HCT116 (cell line): ENCODE data around the gene NEXMIF.

Experiments
- ATF3 ChIP-seq: IDR thresholded peaks from 2 replicates; pipeline ENCODE4 v1.6.1; 2012
- CEBPB ChIP-seq: IDR thresholded peaks from 2 replicates; pipeline ENCODE4 v1.6.1; 2012; ENCODE audit warnings: low read depth
- CTCF ChIP-seq, 3 experiments: fragments of 200-600 bp in 1 of 3; sonication (generic) in 1 of 3; IDR thresholded peaks in 2 of 3; conservative IDR thresholded peaks in 1 of 3; 2 replicates each; pipeline ENCODE4 v1.5.1; 2012 to 2017; ENCODE audit warnings: low read depth in 2 of 3, low read length in 2 of 3, antibody characterized with exemption in 1 of 3, borderline replicate concordance in 1 of 3, control low read depth in 1 of 3, mild to moderate bottlenecking in 1 of 3, mixed read lengths in 1 of 3, mixed run types in 1 of 3, moderate library complexity in 1 of 3; ENCODE audit not compliant: insufficient read depth in 1 of 3
- EGR1 ChIP-seq: IDR thresholded peaks from 2 replicates; pipeline ENCODE4 v1.6.1; 2012; ENCODE audit warnings: low read depth
- MAX ChIP-seq: IDR thresholded peaks from 2 replicates; pipeline ENCODE4 v1.6.1; 2012
- POLR2AphosphoS5 ChIP-seq: IDR thresholded peaks from 2 replicates; pipeline ENCODE4 v1.6.1; 2011; ENCODE audit warnings: mild to moderate bottlenecking, low read depth, low read length, moderate library complexity
- RAD21 ChIP-seq: IDR thresholded peaks from 2 replicates; pipeline ENCODE4 v1.6.1; 2012; ENCODE audit warnings: low read depth, mild to moderate bottlenecking
- REST ChIP-seq: IDR thresholded peaks from 2 replicates; pipeline ENCODE4 v1.6.1; 2012; ENCODE audit warnings: low read depth
- SIN3A ChIP-seq: IDR thresholded peaks from 2 replicates; pipeline ENCODE4 v1.6.1; 2012; ENCODE audit warnings: low read depth
- SP1 ChIP-seq: IDR thresholded peaks from 2 replicates; pipeline ENCODE4 v1.6.1; 2012; ENCODE audit warnings: low read depth
- TCF7L2 ChIP-seq: IDR thresholded peaks from 2 replicates; pipeline ENCODE4 v1.7.0; 2011; ENCODE audit warnings: borderline replicate concordance, inconsistent platforms; ENCODE audit not compliant: insufficient read depth, insufficient read length; ENCODE audit errors: extremely low read depth

GRCh38 chrX:74684466-74684865 is 240.8 kb downstream of the NEXMIF start:
- no peak for TF ChIP-seq ATF3
- TF ChIP-seq POLR2AphosphoS5: no peak
- no peak for TF ChIP-seq CTCF (IDR thresholded peaks at IDR 0.05 in 2 of 3, conservative IDR thresholded peaks at IDR 0.05 in 1 of 3; ENCODE audit: borderline replicate concordance in 1 of 3, insufficient read depth in 1 of 3, low read depth in 2 of 3, low read length in 2 of 3)
- no peak for TF ChIP-seq MAX
- no peak for TF ChIP-seq SIN3A
- TF ChIP-seq SP1: no peak
- TF ChIP-seq REST: no peak
- TF ChIP-seq RAD21: no peak
- TF ChIP-seq TCF7L2: no peak
- TF ChIP-seq EGR1: no peak
- TF ChIP-seq CEBPB: no peak
